DLD1 (cell line): ENCODE results near the gene DGKB.

Source experiments
- in situ Hi-C: cut with HindIII; loops from 2 replicates; pipeline ENCODE4 v1.10.0; 2017; ENCODE audit warnings: low sequenced_read_pairs

Gene DGKB

DNA sequence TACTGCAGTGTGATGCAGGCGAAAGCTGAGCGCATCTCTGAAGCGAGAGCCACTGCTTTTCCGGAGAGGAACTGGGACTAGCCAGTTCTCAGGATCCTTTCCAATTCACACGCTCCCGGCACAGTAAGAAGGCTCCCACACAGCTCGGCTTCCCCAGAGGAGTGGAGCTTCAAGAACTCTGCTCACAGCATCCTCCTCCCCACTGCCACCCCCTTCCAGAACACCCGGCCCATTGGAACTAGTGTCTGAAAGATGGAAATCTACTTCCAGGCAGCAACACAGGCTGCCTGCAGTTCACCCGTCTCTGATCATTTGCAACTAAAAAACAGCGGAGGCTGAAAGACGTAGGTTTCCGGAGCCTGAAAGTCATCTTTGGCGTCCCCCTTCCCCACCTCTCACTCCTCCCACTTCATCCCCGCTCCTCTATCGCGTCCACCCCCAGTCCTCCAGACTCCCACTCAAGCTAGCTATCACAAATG is at the start of gene DGKB:
Gene DGKB, minus strand, starts transcription at position 163 of the 479 bp plus-strand sequence.
- in situ Hi-C loops = no loop called here

DNA sequence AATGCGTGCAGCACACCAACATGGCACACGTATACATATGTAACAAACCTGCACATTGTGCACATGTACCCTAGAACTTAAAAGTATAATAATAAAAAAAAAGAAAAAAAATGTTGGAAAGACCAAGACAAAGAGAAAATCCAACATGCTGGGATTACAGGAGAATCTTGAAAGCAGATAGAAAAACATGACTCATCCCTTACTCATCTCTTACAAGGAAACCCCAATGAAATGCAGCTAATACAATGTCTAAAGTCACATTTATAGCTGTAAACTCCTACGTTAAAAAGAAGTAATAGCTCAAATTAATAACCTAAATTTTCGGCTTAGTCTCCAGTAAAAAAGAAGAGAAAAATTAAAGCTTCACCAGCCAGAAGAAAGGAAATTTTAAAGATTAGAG is 47.5 kb upstream of the DGKB start:
- in situ Hi-C loops = no loop called here

- in situ Hi-C loops = no loop called here
Measured at GRCh38 chr7:14938181-14938580, 35.6 kb upstream of the DGKB start.

DNA sequence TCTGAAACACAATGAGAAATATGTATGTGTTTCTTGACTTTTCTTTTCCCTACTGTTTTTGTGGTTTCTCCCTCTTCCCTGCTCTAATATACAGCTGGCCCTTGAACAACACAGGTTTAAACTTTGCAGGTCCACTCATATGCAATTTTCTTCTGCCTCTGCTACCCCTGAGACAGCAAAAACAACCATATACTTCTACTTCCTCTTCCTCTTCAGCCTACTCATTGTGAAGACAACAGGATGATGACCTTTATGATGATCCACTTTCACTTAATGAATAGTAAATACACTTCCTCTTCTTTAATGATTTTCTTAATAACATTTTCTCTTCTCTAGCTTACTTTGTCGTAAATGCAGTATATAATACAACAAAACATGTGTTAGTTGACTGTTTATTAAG is 35.0 kb upstream of the DGKB start:
- in situ Hi-C loops = no loop called here

GRCh38 chr7:14936554-14936953 is 34.0 kb upstream of the DGKB start:
- in situ Hi-C loops = no loop called here

- in situ Hi-C loops = no loop called here
Measured at GRCh38 chr7:14934839-14935238, 32.3 kb upstream of the DGKB start.

DNA sequence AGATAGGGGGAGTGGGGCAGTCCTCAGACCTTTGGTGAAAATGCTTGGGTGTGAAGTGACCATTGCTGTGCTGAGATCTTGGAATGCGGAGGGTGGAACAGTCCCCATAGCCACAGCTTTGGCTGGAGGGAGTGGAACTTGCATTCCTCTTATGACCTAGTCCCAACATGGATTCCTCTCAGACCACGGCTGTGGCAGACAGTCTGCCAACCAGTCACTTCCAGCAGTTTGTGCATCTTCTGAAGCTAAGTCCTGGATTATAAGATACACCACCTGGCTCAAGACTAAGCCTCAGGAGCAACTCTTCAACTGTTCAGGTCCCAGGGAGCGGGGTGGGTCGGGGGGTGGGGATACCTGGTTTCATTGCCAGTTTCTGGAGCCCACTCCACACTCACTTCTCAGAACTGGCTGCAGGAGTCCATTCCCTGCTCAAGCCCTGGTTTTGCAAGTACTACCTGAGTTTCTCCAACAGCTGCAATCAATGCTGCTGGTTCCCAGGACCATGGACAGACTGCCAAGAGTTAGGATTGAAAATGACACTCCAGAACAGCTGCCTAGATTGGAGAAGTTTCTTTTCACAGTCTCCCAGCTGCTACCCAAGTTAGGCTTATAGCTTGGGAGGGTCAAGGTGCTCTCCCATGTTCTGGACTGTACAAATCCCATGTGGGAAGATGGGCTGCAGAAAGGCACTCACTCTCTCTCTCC is 29.1 kb upstream of the DGKB start:
- in situ Hi-C loops = no loop called here

DNA sequence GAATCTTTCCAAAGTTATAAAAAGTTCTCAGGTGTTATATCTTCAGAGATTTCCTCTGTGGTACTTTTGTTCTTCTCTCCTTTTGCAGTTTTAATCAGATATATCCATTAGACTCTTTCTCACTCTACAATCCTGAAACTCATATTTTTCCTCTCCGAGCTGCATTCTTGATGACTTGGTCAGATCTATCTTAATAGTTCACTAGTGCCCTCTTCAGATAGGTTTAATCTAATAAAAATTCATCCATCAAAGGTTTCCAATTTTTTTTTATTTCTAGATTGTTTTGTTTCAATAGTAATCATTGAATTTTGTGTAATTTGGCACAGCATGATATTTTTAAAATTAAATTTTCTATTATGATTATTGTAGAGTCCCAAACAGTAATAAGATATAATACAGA is 21.8 kb upstream of the DGKB start:
- in situ Hi-C loops = no loop called here

GRCh38 chr7:14911077-14911476 is 8.5 kb upstream of the DGKB start:
- in situ Hi-C loops = no loop called here

DNA sequence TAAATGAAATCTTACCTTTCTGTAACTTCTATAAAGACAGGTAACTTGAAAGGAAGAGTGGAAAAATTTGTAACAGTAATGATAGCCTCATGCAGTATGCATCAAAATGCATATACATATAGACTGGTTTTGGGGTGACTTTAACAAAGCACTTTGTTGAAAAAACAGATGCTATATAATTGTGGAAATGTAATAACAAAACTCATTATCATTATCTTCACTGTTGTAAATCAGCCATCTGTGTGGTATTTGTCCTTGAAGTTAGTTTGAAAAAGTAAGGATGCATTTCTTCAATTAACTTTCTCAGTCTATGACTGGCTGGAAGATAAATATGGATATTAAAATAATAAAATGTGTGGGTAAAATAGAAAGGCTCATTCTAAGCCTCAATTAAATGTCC is 6.1 kb upstream of the DGKB start:
- in situ Hi-C loops = no loop called here

DNA sequence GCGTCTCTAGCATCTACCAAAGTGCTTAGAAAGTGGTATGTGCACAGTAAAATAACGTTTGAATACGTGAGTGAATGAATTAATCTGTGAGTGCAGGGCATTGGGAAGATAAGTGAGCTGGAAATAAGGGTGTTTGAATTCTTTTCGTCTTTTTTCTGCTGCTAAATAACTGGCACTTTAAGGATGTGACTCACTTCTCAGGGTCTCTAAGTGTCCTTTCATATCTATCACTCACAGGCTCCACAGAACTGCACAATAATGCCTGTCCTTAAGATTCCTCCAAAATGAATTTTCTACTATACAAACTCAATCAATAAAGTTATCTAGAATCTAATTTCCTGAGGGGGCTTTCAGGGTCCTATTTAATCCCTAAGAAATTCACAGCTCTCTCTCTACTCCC is 3.2 kb upstream of the DGKB start:
- in situ Hi-C loops = no loop called here

DNA sequence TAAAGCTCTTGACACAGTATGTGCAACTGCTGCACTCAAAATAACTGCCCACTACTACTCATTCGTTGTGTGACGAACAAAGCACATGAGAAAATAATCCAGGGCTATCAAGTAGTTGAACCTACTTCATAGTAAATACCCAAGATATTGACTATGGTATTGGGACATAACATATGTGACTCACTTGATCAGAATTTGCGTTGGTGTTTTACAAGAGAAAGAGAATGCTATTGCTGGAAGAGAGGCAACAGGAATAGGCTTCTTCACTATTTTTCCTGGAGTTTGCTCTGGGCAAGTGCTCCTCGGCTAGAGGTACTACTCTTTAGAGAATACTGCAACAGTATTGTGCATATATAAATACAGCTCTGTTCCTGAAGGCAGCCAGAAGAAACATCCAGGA is 2.5 kb downstream of the DGKB start:
- in situ Hi-C loops = no loop called here

GRCh38 chr7:14899030-14899429 is 3.5 kb downstream of the DGKB start:
- in situ Hi-C loops = no loop called here

GRCh38 chr7:14896461-14896860 is 6.1 kb downstream of the DGKB start:
- in situ Hi-C loops = no loop called here

DNA sequence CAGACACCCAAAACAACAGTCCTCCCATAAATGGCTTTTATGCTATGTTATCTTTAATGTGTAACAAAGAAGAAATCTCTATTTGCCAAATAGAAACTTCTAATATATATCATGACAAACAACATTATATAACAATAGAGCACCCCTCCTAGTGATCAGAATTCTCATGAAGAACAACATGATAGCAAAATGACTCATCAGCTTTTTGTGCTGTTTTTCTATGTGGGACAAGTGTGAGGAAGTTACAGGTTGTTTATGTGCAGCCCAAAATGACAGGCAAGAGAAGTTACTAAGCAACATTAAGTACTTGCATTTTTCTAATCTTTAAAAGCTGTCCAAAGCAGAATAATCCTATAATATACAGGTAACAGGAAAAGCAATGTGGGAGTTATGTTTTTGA is 7.7 kb downstream of the DGKB start:
- in situ Hi-C loops = no loop called here

DNA sequence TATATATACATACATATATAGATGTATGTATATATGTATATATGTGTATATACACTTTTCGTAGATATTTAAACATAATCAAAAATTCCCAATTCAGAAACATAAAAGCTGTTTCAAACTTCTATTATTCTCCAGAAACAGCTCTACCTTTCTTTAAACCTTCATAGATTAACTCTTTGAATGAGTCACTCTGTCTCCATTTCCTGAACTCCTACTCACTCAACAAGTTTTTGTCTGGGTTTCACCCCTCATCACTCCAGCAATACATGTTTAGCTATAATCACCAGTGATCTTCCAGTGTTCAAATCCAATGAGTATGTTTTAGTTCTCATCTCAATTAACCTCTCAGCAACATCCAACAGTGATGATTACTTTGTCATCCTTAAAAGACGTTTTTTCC is 9.6 kb downstream of the DGKB start:
- in situ Hi-C loops = no loop called here

GRCh38 chr7:14891289-14891688 is 11.3 kb downstream of the DGKB start:
- in situ Hi-C loops = no loop called here

GRCh38 chr7:14888962-14889361 is 13.6 kb downstream of the DGKB start:
- in situ Hi-C loops = no loop called here

- in situ Hi-C loops = no loop called here
Measured at GRCh38 chr7:14886533-14886932, 16.0 kb downstream of the DGKB start.

GRCh38 chr7:14875941-14876587 is 26.5 kb downstream of the DGKB start:
- in situ Hi-C loops = no loop called here

DNA sequence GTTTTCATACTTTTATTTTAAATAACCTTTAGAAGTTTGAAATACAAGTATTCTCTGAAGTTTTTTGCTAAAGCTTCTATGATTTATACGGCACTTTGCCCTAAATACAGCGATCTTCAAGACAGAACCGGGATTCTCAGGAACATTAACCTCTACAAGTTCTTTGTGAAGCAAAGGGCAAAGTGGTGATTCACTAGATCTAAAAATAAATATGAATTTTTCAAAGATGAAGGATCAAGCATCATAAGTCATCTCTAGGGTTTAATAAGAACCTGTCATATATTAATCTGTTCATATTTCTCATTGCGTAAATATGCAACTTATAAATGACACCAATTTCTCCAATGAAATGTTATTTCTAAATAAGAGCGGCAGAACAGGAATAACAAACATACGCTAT is 30.7 kb downstream of the DGKB start:
- in situ Hi-C loops = no loop called here

DNA sequence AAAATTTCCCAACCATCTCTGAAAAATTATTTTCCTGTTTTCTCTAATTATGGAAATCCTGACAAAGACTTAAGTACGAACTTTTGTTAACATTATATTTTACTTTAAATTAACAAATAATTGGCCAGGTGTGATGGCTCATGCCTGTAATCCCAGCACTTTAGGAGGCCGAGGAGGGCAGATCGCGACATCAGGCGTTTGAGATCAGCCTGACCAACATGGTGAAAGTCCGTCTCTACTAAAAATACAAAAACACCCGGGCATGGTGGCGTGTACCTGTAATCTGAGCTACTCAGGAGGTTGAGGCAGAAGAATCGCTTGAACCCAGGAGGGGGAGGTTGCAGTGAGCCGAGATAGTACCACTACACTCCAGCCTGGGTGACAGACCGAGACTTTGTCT is 32.2 kb downstream of the DGKB start:
- in situ Hi-C loops = no loop called here

- in situ Hi-C loops = no loop called here
Measured at GRCh38 chr7:14868937-14869336, 33.6 kb downstream of the DGKB start.
